Urinary bladder (tissue), 4 donors: ENCODE results near the gene YY1. TPM values are rescaled to one million over a fixed set of nuclear protein-coding genes. Genes with fewer than 3 reads are reported as not detected.
"Not testable (repeated sequence)": the region's sequence is repeated elsewhere in the genome, so short reads cannot be mapped to it uniquely, and the experiment has no call there.

ENCODE experiments used
- DNase-seq: peaks from one replicate; pipeline ENCODE4 v3.0.0-alpha.2; 2015; ENCODE audit errors: extremely low spot score
- H3K27ac ChIP-seq: one replicate; pipeline ENCODE4 v1.5.1; 2013; ENCODE audit warnings: low read depth, mild to moderate bottlenecking, moderate library complexity
- H3K36me3 ChIP-seq: one replicate; pipeline ENCODE4 v1.6.1; 2013; ENCODE audit warnings: mild to moderate bottlenecking, moderate library complexity; ENCODE audit not compliant: insufficient read depth
- H3K4me1 ChIP-seq: one replicate; pipeline ENCODE4 v1.6.1; 2013; ENCODE audit warnings: mild to moderate bottlenecking, moderate library complexity; ENCODE audit not compliant: insufficient read depth
- H3K4me3 ChIP-seq: one replicate; pipeline ENCODE4 v1.5.1; 2013; ENCODE audit warnings: low read depth, low read length
- WGBS: extraction: QIAGEN DNeasy Blood & Tissue Kit; methylation state at CpG from one replicate; pipeline ENCODE4 v1.1.7; 2013; 5-methylcytosine and 5-hydroxymethylcytosine counted together
- polyA plus RNA-seq: library from polyadenylated mRNA; stranded (reverse); fragments of 200-250 nt; gene quantifications from one replicate; pipeline ENCODE4 v1.2.3, GENCODE V29; 2013
- total RNA-seq: library from RNA; depleted of rRNA; stranded (reverse); fragments of >200 nt; gene quantifications from one replicate; pipeline ENCODE4 v1.2.3, GENCODE V29; 2014
- donor health status: healthy with polysubstance abuse.
- donor health status: healthy.

Gene YY1
- total and polyA plus RNA-seq, 2 donors, result 33.5 to 65.5 TPM

- Histone ChIP-seq H3K27ac (no peak overlapping the region), H3K4me3 (no peak overlapping the region), H3K36me3 (peaks cover 2% of the 10 kb centered on the region), H3K4me1 (no peaks in the 10 kb centered on the region)
- no peak for DNase-seq
- WGBS, result 94% methylated on average over 16 of the region's 16 CpGs
Measured at GRCh38 chr14:100295376-100296105, 56.6 kb downstream of the YY1 start.

- peaks cover 2% of the 10 kb centered on the region for H3K36me3 ChIP-seq
- WGBS, result 84% methylated on average over 9 of the region's 9 CpGs
- no peak for DNase-seq
- no peak overlapping the region for H3K4me3 ChIP-seq
- no peak overlapping the region for H3K27ac ChIP-seq
- no peaks in the 10 kb centered on the region for H3K4me1 ChIP-seq
Measured at GRCh38 chr14:100296106-100296651, 57.2 kb downstream of the YY1 start.

- H3K36me3 ChIP-seq, H3K4me1 ChIP-seq, H3K27ac ChIP-seq, H3K4me3 ChIP-seq, DNase-seq: not testable (repeated sequence)
- 75% methylated on average over 11 of the region's 11 CpGs for WGBS
Measured at GRCh38 chr14:100296729-100297128, 57.8 kb downstream of the YY1 start.

- Histone ChIP-seq H3K4me1 (no peaks in the 10 kb centered on the region), H3K36me3 (no peaks in the 10 kb centered on the region), H3K27ac (no peak overlapping the region), H3K4me3 (no peak overlapping the region)
- WGBS, result 36% methylated on average over 30 of the region's 30 CpGs
- no peak for DNase-seq
Measured at GRCh38 chr14:100297320-100298300, 58.7 kb downstream of the YY1 start.

GRCh38 chr14:100298551-100299237 lies 59.8 kb downstream of the YY1 start:
- no peaks in the 10 kb centered on the region for H3K4me1 ChIP-seq
- H3K4me3 ChIP-seq, result no peak overlapping the region
- H3K27ac ChIP-seq, result no peak overlapping the region
- no peak for DNase-seq
- 87% methylated on average over 14 of the region's 14 CpGs for WGBS
- no peaks in the 10 kb centered on the region for H3K36me3 ChIP-seq

- no peaks in the 10 kb centered on the region for H3K4me1 ChIP-seq
- H3K27ac ChIP-seq, result no peak overlapping the region
- H3K36me3 ChIP-seq, result no peaks in the 10 kb centered on the region
- H3K4me3 ChIP-seq, result no peak overlapping the region
- WGBS, result 93% methylated on average over 6 of the region's 6 CpGs
- no peak for DNase-seq
Measured at GRCh38 chr14:100299238-100299560, 60.3 kb downstream of the YY1 start.

GRCh38 chr14:100302616-100303015 lies 63.7 kb downstream of the YY1 start:
- H3K27ac ChIP-seq, result no peak overlapping the region
- no peak for DNase-seq
- H3K4me1 ChIP-seq, result no peaks in the 10 kb centered on the region
- H3K36me3 ChIP-seq, result no peaks in the 10 kb centered on the region
- H3K4me3 ChIP-seq, result no peak overlapping the region
- WGBS, result 26% methylated on average over 2 of the region's 2 CpGs

- DNase-seq, result no peak
- 76% methylated on average over 8 of the region's 8 CpGs for WGBS
- H3K4me1 ChIP-seq, result no peaks in the 10 kb centered on the region
Measured at GRCh38 chr14:100303179-100303578, 64.2 kb downstream of the YY1 start.

GRCh38 chr14:100303925-100304324 lies 65.0 kb downstream of the YY1 start:
- 71% methylated on average over 4 of the region's 4 CpGs for WGBS
- no peak for DNase-seq
- H3K4me1 ChIP-seq, result no peaks in the 10 kb centered on the region
- H3K4me3 ChIP-seq, result no peak overlapping the region
- H3K36me3 ChIP-seq, result no peaks in the 10 kb centered on the region
- no peak overlapping the region for H3K27ac ChIP-seq

More at GRCh38 chr14:100303179-100303578, 64.2 kb downstream of the YY1 start:
- H3K4me3 ChIP-seq, result no peak overlapping the region
- no peak overlapping the region for H3K27ac ChIP-seq
- no peaks in the 10 kb centered on the region for H3K36me3 ChIP-seq

GRCh38 chr14:100304825-100305323 lies 65.9 kb downstream of the YY1 start:
- WGBS, result 10% methylated on average over 23 of the region's 23 CpGs
- Histone ChIP-seq H3K4me3 (peak overlapping the region; percentile 81), H3K27ac (no peak overlapping the region), H3K36me3 (no peaks in the 10 kb centered on the region), H3K4me1 (no peaks in the 10 kb centered on the region)
- DNase-seq, result no peak

- Histone ChIP-seq H3K36me3 (no peaks in the 10 kb centered on the region), H3K27ac (no peak overlapping the region), H3K4me3 (peak overlapping the region; percentile 81), H3K4me1 (no peaks in the 10 kb centered on the region)
- DNase-seq, result no peak
- WGBS, result under 1% methylated on average over 65 of the region's 65 CpGs
Measured at GRCh38 chr14:100305324-100306100, 66.6 kb downstream of the YY1 start.

- DNase-seq, result peak; percentile 59
- H3K4me3 ChIP-seq, result peak within 1 kb of the TSS; percentile 81
- no peaks in the 10 kb centered on the region for H3K4me1 ChIP-seq
- under 1% methylated on average over 131 of the region's 131 CpGs for WGBS
- peak within 1 kb of the TSS; percentile 63 for H3K27ac ChIP-seq
- no peaks in the 10 kb centered on the region for H3K36me3 ChIP-seq
Measured at GRCh38 chr14:100306101-100306997, 67.4 kb downstream of the YY1 start, which contains the start of gene SLC25A29. SLC25A29 (minus strand) TSS chr14:100306444; CDS start chr14:100306232, 212 bp downstream.
